H9 (cell line): ENCODE data around the gene TUBB2A. TPM values are rescaled to one million over a fixed set of nuclear protein-coding genes. Genes with fewer than 3 reads are reported as not detected.

Experiments used
- DNase-seq: peaks from one replicate; pipeline ENCODE4 v3.0.0-alpha.2; 2017
- H2AFZ ChIP-seq: one replicate; pipeline ENCODE4 v1.6.1; 2013; ENCODE audit warnings: mild to moderate bottlenecking, low read length, control low read depth, moderate library complexity
- H2AK5ac ChIP-seq: 2 replicates; pipeline ENCODE4 v1.6.1; 2013; ENCODE audit warnings: low read length, control low read depth, mixed read lengths; ENCODE audit not compliant: insufficient read length
- H2BK120ac ChIP-seq: one replicate; pipeline ENCODE4 v1.6.1; 2013; ENCODE audit warnings: low read depth, mild to moderate bottlenecking, low read length, control low read depth, inconsistent platforms; ENCODE audit not compliant: poor library complexity, severe bottlenecking
- H2BK12ac ChIP-seq: 2 replicates; pipeline ENCODE4 v1.6.1; 2013; ENCODE audit warnings: low read length, control low read depth, mixed read lengths, low read depth; ENCODE audit not compliant: insufficient read length
- H2BK15ac ChIP-seq: 2 replicates; pipeline ENCODE4 v1.6.1; 2013; ENCODE audit warnings: low read depth, low read length, control low read depth
- H2BK20ac ChIP-seq: one replicate; pipeline ENCODE4 v1.6.1; 2013; ENCODE audit warnings: low read depth, mild to moderate bottlenecking, low read length, control low read depth, inconsistent platforms; ENCODE audit not compliant: poor library complexity, severe bottlenecking
- H2BK5ac ChIP-seq: 2 replicates; pipeline ENCODE4 v1.6.1; 2013; ENCODE audit warnings: low read length, control low read depth, mixed read lengths; ENCODE audit not compliant: insufficient read length
- H3K14ac ChIP-seq: 2 replicates; pipeline ENCODE4 v1.6.1; 2013; ENCODE audit warnings: low read length, control low read depth; ENCODE audit not compliant: insufficient read depth
- H3K18ac ChIP-seq: 2 replicates; pipeline ENCODE4 v1.6.1; 2013; ENCODE audit warnings: low read depth, mild to moderate bottlenecking, mixed read lengths, low read length, control low read depth; ENCODE audit not compliant: insufficient read length
- H3K23ac ChIP-seq: 2 replicates; pipeline ENCODE4 v1.6.1; 2013; ENCODE audit warnings: low read length, control low read depth, mixed read lengths, low read depth; ENCODE audit not compliant: insufficient read length
- H3K23me2 ChIP-seq: 2 replicates; pipeline ENCODE4 v1.6.1; 2013; ENCODE audit warnings: low read depth, mild to moderate bottlenecking, mixed read lengths, low read length, control low read depth; ENCODE audit not compliant: insufficient read length, poor library complexity, severe bottlenecking
- H3K27ac ChIP-seq: 2 replicates; pipeline ENCODE4 v1.5.1; 2013; ENCODE audit warnings: low read length, control low read depth, mixed read lengths, low read depth; ENCODE audit not compliant: insufficient read length
- H3K27me3 ChIP-seq: 2 replicates; pipeline ENCODE4 v1.6.1; 2013; ENCODE audit warnings: low read length, control low read depth, inconsistent platforms; ENCODE audit not compliant: insufficient read depth
- H3K4ac ChIP-seq: 2 replicates; pipeline ENCODE4 v1.6.1; 2013; ENCODE audit warnings: low read depth, mild to moderate bottlenecking, control low read depth, inconsistent platforms, low read length, moderate library complexity
- H3K4me1 ChIP-seq: 2 replicates; pipeline ENCODE4 v1.6.1; 2013; ENCODE audit warnings: low read length, control low read depth, inconsistent platforms; ENCODE audit not compliant: insufficient read depth
- H3K4me2 ChIP-seq: 2 replicates; pipeline ENCODE4 v1.6.1; 2013; ENCODE audit warnings: low read length, control low read depth, mixed read lengths; ENCODE audit not compliant: insufficient read length, insufficient read depth
- H3K56ac ChIP-seq: 2 replicates; pipeline ENCODE4 v1.6.1; 2013; ENCODE audit warnings: low read depth, mild to moderate bottlenecking, mixed read lengths, low read length, control low read depth; ENCODE audit not compliant: insufficient read length
- H3K79me1 ChIP-seq: 2 replicates; pipeline ENCODE4 v1.6.1; 2013; ENCODE audit warnings: low read depth, mild to moderate bottlenecking, moderate library complexity, low read length, control low read depth, inconsistent platforms; ENCODE audit not compliant: insufficient read depth, poor library complexity, severe bottlenecking
- H3K79me2 ChIP-seq: 2 replicates; pipeline ENCODE4 v1.6.1; 2013; ENCODE audit warnings: low read length, control low read depth, inconsistent platforms; ENCODE audit not compliant: insufficient read depth
- H3K9ac ChIP-seq: 2 replicates; pipeline ENCODE4 v1.6.1; 2013; ENCODE audit warnings: low read length, control low read depth, mixed read lengths; ENCODE audit not compliant: insufficient read length; ENCODE audit errors: extremely low read depth
- H3K9me3 ChIP-seq: one replicate; pipeline ENCODE4 v1.6.1; 2013; ENCODE audit warnings: low read depth, low read length, inconsistent platforms; ENCODE audit not compliant: control insufficient read depth
- H3T11ph ChIP-seq: one replicate; pipeline ENCODE4 v1.6.1; 2013; ENCODE audit warnings: mild to moderate bottlenecking, low read length, control low read depth, inconsistent platforms
- H4K20me1 ChIP-seq: one replicate; pipeline ENCODE4 v1.6.1; 2013; ENCODE audit not compliant: control insufficient read depth, insufficient read length, insufficient read depth
- H4K5ac ChIP-seq: 2 replicates; pipeline ENCODE4 v1.6.1; 2013; ENCODE audit warnings: low read depth, mild to moderate bottlenecking, mixed read lengths, low read length, control low read depth; ENCODE audit not compliant: insufficient read length
- H4K8ac ChIP-seq: replicated peaks from 2 replicates; pipeline ENCODE4 v1.6.1; 2013; ENCODE audit warnings: low read length, control low read depth, mixed read lengths, low read depth; ENCODE audit not compliant: insufficient read length
- H4K91ac ChIP-seq: 2 replicates; pipeline ENCODE4 v1.6.1; 2013; ENCODE audit warnings: low read depth, mild to moderate bottlenecking, moderate library complexity, mixed read lengths, low read length, control low read depth; ENCODE audit not compliant: insufficient read length
- H3K27ac Mint-ChIP-seq, 3 experiments: 2 replicates in 2 of 3; 3 replicates in 1 of 3; pipeline ENCODE4 v1.8.0; 2020 to 2021; ENCODE audit warnings: mixed read lengths in 3 of 3, mild to moderate bottlenecking in 1 of 3, moderate library complexity in 1 of 3
- H3K27me3 Mint-ChIP-seq: 2 replicates; pipeline ENCODE4 v1.8.0; 2021; ENCODE audit warnings: low read depth, mild to moderate bottlenecking, moderate library complexity, mixed read lengths
- H3K36me3 Mint-ChIP-seq, 3 experiments: 2 replicates in 2 of 3; 3 replicates in 1 of 3; pipeline ENCODE4 v1.8.0; 2020 to 2021; ENCODE audit warnings: low read depth in 3 of 3, mixed read lengths in 3 of 3; ENCODE audit not compliant: insufficient read depth in 1 of 3
- H3K4me1 Mint-ChIP-seq, 2 experiments: 2 replicates each; pipeline ENCODE4 v1.8.0; 2020; ENCODE audit warnings: mixed read lengths in 2 of 2
- H3K4me3 Mint-ChIP-seq, 2 experiments: 2 replicates in 1 of 2; 3 replicates in 1 of 2; pipeline ENCODE4 v1.8.0; 2020 to 2021; ENCODE audit warnings: mild to moderate bottlenecking in 2 of 2, mixed read lengths in 2 of 2, moderate library complexity in 1 of 2
- H3K9me3 Mint-ChIP-seq, 2 experiments: 2 replicates in 1 of 2; 3 replicates in 1 of 2; pipeline ENCODE4 v1.8.0; 2020; ENCODE audit warnings: mild to moderate bottlenecking in 2 of 2, mixed read lengths in 2 of 2, moderate library complexity in 1 of 2
- CTCF ChIP-seq: fragments of 200-600 bp; sonication (generic); conservative IDR thresholded peaks from 3 replicates; pipeline ENCODE4 v1.8.0; 2021; ENCODE audit warnings: antibody characterized with exemption, mild to moderate bottlenecking
- WGBS: extraction: QIAGEN DNeasy Blood & Tissue Kit; methylation state at CpG from one replicate; pipeline ENCODE4 v1.1.7; 2013; ENCODE audit warnings: missing lambda C conversion rate, low lambda C conversion rate, mixed read lengths; ENCODE audit not compliant: insufficient read length; ENCODE audit errors: extremely low coverage; 5-methylcytosine and 5-hydroxymethylcytosine counted together
- total RNA-seq: library from RNA; stranded (reverse); gene quantifications from 2 replicates; pipeline ENCODE4 v1.2.1, GENCODE V29; 2021

The TUBB2A gene
- total RNA-seq, 1 experiment from 2014 or later = 258 TPM

- no peaks in the 10 kb centered on the region for H3K79me2 ChIP-seq
- no peak overlapping the region for H2BK15ac ChIP-seq
- H3K4me1 Mint-ChIP-seq = peaks cover 12 to 18% of the 10 kb centered on the region in 2 experiments
- no peak overlapping the region for H3K9ac ChIP-seq
- H3K9me3 Mint-ChIP-seq = no peaks in the 10 kb centered on the region
- H3K79me1 ChIP-seq = no peaks in the 10 kb centered on the region
- no peak overlapping the region for H2AK5ac ChIP-seq
- H3K14ac ChIP-seq = no peak overlapping the region
- H3K23me2 ChIP-seq = peaks cover 2% of the 10 kb centered on the region
- TF ChIP-seq CTCF = no peak
- no peaks in the 10 kb centered on the region for H3K9me3 ChIP-seq
- no peak overlapping the region for H3K4me3 Mint-ChIP-seq
- H4K20me1 ChIP-seq = no peaks in the 10 kb centered on the region
- no peaks in the 10 kb centered on the region for H3K4me1 ChIP-seq
- no peak overlapping the region for H3K27ac ChIP-seq
- no peak overlapping the region for H2AFZ ChIP-seq
- H3K4ac ChIP-seq = no peak overlapping the region
- H4K8ac ChIP-seq = no peak overlapping the region
- no peak overlapping the region for H4K5ac ChIP-seq
- no peak overlapping the region for H2BK120ac ChIP-seq
- H2BK12ac ChIP-seq = no peak overlapping the region
- H3K36me3 Mint-ChIP-seq = peaks cover 34 to 93% (median 91%) of the 10 kb centered on the region in 3 experiments
- no peak overlapping the region for H2BK20ac ChIP-seq
- H3K23ac ChIP-seq = no peak overlapping the region
- no peak overlapping the region for H3T11ph ChIP-seq
- no peak overlapping the region for H3K56ac ChIP-seq
- no peak for DNase-seq
- H3K4me2 ChIP-seq = no peak overlapping the region
- no peak overlapping the region for H3K18ac ChIP-seq
- H4K91ac ChIP-seq = no peak overlapping the region
- no peak overlapping the region for H2BK5ac ChIP-seq
- no peaks in the 10 kb centered on the region for H3K27me3 ChIP-seq
- peak overlapping the region in 2 of 3 experiments; percentile 44 to 62; a peak in 4 of 7 replicates for H3K27ac Mint-ChIP-seq
- no CpG with 5 or more reads among the region's 9 CpGs for WGBS
- H3K27me3 Mint-ChIP-seq = no peaks in the 10 kb centered on the region
These were observed 23.8 kb downstream of the TUBB2A start for GRCh38 chr6:3133515-3133914.
